Left lobe of liver (tissue), 2 donors: Measurements from ENCODE around the gene CCDC60. TPM values are rescaled to one million over a fixed set of nuclear protein-coding genes. Genes with fewer than 3 reads are reported as not detected.
A peak's percentile ranks its signal among the peaks of the same experiment; 100 is the strongest.

Source experiments
- ATAC-seq: fragments of 200-7000 bp; cut with Tn5 transposase; one replicate; pipeline ENCODE4 v1.9.1; 2020; ENCODE audit warnings: mild to moderate bottlenecking, moderate library complexity
- DNase-seq: peaks from one replicate; pipeline ENCODE4 v3.0.0-alpha.2; 2020; ENCODE audit warnings: low spot score
- total RNA-seq: library from RNA; stranded (reverse); gene quantifications from one replicate; pipeline ENCODE4 v1.2.1, GENCODE V29; 2021
- donor health status: DM: no; HTN: no; CAD: no; lungs with moderate emphysema.
- donor health status: DM: no; HTN: yes; CAD: no.

CCDC60 gene
- total RNA-seq, 1 donor from 2014 or later, result not detected

DNA sequence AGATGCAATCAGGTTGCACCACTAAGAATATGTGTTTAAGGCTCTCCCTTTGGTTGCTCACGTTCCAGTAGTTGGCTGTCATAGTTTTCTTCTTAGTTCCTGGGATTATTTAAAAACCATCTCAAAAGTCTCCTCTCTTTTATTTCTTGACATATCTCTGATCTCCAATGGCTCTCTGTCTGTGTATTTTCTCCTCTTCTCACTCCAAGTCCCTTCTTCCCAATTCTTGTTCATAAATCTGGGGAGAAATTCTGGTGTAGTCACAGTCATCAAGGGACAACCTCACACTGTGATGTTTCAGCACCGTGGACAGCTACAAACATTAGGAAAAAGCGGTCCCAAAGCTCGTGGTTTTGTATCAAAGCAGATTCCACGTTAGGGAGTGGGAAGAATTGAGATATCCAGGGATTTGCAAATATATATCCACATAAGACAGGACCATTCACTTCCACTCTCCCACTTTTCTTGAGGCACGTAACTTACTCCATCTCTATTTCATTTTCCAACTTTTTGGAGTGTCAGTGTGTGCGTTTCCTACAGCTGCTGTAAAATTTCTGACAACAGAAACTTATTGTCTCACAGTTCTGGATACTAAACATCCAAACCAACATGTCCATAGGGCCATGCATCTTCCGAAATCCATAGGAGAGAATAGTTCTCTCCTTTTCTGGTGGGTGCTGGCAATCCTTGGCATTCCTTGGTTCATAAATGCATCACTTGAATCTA, 178.4 kb downstream of the CCDC60 start:
- ATAC-seq, result no peak
- DNase-seq, result no peak

DNA sequence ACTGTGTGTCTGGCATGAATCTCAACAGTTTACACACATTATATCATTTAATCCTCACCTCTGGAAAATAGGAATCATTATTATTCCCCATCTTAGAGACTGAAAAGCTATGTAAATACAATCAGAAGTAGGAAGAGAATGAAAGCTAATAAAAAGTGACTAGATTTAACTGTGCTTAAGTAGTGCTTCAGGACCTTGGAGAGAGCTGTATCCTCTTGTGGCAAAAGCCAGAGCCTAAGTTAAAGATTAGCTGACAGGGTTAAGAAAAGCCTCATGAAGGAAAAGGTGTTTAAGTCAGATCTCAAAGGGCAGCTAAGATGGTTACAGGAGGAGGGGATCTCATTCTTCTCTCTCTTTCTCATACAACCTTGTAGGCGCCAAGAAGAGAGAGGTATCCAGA, 193.7 kb downstream of the CCDC60 start:
- ATAC-seq (no peak), DNase-seq (no peak)

DNA sequence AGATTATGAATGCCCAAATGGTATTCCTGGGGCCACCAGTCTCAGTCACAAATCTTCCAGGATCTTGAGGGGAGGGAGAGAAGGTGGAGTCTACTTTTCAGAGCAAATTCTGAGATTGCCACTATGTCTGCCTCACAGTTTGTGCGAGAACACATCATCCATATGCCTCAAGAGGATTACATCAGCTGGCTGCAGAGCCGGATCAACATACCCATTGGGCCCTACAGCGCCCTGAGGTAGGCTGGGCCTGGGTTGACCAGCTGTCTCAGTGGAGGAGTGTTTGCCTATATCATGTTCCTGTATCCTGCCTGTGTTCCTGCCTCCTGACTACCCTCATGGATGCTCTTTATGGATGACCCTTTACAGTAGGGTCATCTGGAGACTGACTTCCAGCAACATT, 205.9 kb downstream of the CCDC60 start:
- DNase-seq (no peak), ATAC-seq (no peak)

DNA sequence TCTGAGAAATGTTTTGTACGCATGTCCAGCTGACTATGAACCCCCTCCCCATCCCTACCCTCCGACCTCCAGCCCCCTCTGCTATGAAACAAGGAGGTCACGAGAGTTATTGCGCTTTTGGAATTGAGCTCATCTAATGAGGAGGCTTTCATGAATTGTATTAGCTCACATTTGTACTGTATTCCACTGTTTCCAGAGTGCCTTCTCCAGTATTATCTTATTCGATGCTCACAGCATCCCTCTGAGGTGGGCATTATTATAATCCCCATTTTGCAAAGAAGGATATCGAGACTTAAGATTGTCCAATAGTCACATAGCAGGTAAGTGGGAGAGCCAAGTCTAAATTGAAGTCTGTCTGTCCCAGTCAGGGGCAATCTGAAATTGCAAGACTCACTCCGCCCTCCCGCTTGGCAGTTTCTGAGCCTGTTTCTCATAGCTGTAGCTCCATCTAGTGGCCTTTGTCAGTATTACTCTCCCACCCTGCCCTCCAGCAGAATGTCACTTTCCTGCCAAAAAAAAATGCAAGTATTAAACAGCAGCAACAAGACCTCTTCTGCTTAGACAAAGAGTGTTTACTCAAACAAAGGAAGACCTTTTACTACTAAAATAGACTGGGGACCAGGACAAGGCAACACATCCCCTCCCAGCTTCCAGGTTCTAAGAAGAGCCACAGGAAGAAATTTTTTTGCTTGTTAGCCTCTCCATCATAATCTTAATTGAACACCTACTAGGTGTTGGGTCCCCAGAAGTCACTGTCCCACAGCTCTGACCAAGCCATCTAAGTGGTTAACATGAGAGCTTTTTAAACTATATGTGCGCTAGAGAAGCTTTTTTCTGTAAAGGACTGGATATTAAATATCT, 210.5 kb downstream of the CCDC60 start:
- ATAC-seq (peak; percentile 99), DNase-seq (peak; percentile 58)

DNA sequence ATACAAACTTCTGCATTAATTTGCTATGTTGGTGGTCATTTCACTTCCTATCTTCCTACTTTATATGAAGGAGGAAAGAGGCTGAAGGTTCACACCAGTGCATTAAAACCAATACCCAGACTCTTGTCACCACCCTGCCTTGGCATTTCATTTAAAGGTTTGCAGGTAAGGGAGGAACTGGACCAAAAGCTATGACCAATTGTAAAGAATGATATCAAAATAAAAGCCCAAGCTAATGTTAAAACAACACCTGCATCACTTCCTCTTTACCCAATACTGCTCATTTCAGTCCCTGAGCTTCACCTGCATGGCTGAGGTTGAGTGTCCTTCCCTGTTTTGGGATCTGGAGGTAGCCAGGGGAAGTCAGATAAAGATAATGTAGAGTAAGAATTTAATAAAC, 211.8 kb downstream of the CCDC60 start:
- DNase-seq, result no peak
- no peak for ATAC-seq

DNA sequence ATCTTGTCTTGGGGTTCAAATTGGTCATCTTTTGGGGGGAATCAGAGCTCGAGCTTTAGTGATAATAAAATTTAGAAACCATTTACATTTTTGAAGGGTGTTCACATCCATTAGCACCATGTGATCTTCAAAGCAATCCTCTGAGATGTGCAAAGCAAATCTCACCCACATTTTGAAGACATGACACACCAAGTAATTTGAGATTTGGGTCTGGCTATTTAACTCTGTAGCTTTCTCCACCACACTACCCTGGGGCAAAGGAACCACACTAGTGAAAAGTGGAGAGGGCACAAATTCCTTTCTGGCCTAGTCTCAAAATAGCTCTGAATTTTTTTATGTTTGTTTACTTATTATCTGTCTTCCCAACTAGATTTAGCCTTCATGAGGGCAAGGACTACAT, 212.5 kb downstream of the CCDC60 start:
- no peak for DNase-seq
- no peak for ATAC-seq

DNA sequence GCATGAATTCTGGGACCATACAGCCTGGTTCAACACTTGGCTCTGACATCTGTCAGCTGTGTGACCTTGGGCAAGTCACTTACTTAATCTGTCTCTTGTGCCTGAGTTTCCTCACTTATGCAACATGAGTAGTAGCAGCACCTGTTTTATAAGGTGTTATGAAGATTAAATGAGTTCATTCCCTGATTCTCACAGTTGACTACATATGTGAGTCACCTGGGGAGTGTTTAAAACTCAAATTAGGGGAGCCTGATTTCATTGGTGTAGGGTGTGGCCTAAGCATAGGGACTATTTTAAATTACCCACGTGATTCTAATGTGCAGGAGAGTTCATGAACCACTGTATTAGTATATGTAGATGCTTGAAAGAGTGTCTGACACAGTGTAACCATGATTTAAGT, 222.3 kb downstream of the CCDC60 start:
- ATAC-seq, result no peak
- no peak for DNase-seq

DNA sequence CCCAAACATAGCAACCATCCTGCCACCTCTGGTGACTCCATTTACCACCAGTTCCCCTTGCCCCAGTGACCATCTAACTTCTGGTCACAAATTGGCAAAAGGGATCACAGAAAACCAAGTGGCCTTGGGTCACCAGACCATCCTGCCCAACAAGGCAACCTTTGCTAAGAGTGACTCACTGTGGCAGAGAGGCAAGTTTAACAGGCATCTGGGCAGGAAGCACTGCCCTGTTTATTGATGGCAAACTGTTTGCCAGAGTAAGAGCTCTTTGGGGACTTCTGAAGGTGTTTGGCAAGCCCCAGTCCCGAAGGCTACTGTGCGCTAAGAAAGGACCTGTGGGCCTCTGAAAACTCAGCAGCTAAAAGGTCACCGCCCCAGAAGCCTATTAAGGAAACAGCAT, 230.9 kb downstream of the CCDC60 start:
- ATAC-seq, result no peak

DNA sequence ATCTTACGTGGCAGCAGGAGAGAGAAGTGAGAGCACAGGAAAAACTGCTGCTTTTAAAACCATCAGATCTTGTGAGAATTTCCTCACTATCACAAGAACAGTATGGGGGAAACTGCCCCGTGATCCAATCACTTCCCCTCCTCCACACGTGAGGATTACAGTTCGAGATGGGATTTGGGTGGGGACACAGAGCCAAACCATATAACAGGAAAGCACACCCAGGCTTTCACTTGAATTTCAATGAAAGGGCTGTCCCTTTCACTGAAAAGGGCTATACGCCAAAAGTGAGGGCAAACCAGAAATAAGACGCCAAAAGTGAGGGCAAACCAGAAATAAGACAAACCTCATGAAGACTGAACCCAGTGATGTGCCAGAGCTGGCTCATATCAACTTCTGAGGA, 236.2 kb downstream of the CCDC60 start:
- no peak for ATAC-seq
- DNase-seq, result no peak

More for the DNA sequence above, 230.9 kb downstream of the CCDC60 start:
- no peak for DNase-seq

DNA sequence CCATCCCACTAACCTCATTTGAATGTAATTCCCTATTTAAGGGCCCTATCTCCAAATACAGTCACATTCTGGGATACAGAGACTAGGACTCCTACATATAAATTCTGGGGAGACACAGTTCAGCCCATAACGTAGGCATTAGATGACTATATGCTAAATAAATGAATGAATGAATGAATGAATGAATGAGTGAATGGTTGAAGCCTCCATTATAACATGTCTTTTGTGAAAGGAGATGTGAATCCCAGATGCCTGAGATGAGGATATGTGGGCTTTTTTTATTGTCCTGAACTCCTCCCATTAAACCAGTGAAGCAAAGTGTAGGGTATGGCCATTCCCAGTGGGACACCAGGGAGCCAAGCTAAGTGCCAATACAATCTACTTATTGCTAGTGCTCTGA, 238.6 kb downstream of the CCDC60 start:
- no peak for ATAC-seq

DNA sequence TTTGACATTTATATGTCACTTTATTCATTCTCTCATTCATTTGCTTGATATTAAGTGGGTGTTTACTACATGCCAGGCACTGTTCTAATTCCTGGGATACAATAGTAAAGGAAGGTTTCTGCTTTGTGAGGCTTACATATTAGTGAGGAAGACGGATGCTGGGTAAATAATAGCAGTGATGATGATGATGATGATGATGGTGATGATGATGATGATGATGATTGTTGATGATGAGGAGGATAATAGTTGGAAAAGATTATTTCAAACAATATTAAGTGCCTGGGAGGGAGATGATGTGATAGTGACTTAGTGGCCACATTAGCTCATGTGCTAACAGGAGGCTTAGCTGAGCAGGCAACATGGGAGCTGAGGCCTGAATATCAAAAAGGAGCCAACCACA, 239.7 kb downstream of the CCDC60 start:
- no peak for ATAC-seq
- DNase-seq, result no peak

More for the DNA sequence above, 238.6 kb downstream of the CCDC60 start:
- DNase-seq, result no peak

DNA sequence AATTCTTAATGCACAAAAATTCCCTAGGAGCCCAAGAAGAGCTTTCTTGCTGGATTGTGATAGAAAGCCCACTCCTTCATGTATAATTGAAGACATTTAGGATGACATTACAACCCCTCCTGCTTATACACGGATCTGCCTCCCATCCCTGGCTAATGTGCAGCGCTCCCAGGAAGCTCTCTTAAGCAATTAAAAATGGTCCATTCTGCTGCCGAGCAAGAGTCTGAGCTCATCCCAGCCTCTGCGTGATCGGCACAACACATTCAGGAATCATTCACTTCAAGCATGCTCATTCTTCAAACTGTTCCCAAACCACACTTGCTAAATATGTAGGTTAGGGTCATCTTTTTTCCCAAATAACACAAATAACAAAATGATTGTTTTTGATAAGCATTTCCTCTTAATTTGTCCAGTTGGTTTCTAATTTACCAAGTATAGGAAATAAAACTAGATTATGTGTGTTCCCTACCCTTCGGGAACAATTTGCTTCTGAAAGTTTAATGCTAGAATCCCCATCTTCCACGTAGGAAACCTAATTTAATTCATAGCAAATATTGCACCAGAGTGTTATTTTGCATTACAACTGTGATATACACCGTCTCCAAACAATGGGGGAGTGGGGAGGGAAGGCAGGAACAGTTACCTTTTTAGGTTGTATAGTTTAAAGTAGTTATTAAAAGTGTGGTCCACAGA, 241.7 kb downstream of the CCDC60 start:
- DNase-seq (no peak), ATAC-seq (no peak)

DNA sequence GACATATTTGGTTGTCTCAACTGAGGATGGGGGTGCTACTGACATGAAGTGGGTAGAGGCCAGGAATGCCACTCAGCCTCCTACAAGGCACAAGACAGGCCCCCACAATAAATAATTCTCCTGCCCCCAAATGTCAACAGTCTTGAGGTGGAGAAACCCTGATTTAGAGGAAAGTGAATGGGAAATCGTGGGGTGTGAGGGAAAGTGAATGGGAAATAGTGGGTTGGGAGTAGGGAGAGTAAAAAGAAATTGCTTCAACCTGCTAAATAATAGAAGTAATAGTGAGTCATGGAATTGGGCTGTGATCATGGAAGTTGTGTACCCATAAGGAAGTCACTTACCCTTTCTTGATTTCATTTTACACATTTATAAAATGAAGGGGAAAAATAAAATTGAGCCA, 242.4 kb downstream of the CCDC60 start:
- ATAC-seq, result no peak

DNA sequence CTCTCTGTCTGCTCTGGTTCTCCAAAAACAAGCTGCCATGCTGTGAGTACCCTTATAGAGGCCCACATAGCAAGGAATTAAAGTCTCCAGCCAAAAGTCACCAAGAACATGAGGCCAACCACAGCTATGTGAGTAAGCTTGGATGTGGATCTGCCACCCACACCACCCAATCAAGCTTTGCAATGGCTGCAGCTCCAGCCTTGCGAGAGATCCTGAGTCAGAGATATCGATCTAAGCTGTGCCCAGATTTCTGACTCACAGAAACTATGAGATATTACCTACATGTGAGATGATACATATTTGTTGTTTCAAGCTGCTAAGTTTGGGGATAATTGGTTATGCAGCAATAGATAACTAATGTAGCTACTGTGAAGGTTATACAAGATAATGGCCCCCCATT, 243.6 kb downstream of the CCDC60 start:
- DNase-seq, result no peak
- no peak for ATAC-seq

More for the DNA sequence above, 242.4 kb downstream of the CCDC60 start:
- no peak for DNase-seq

DNA sequence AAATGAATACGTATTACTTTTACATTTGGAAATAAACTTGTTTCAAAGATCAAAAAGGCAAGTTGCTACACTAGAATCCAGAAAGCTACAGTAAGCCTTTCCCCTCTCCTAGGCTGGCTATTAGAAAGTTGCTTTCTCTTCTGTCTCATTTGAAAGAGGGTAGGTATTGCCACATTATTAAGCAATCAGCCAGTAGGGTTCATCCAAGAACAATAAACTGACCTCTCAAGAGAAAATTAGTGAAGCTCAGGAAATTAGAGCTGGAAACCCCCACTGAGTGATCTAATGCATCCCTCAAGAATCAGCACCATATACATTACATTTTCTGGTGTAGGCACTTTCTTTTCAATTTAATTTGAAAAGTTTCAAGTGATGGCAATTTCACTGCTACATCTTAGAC, 254.6 kb downstream of the CCDC60 start:
- no peak for DNase-seq
- peak; percentile 89 for ATAC-seq

DNA sequence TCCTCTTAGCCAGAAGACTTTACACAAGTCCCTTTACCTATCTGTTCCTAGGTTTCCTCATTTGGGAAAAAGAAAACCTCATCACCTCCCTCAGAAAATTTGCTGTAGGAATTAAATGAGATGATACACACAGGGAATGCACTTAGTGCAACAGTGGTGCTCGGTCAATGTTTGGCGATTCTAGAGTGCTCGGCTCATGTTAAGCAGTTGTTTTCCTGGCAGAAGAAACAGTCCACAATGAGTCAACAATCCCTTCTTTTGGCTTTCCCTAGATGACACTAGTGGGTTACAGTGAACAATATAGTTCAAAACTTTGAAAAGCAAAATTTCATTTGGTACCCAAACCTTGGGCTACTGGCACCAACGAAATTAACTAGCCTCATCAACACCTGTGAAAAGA, 255.1 kb downstream of the CCDC60 start:
- ATAC-seq (peak; percentile 36), DNase-seq (no peak)

Other genes starting within 250 kb of the CCDC60 start
- gene HSPB8, start 155.8 kb upstream of the CCDC60 start, total RNA-seq, result 0.96 TPM